GM19238 (cell line): ENCODE measurements around the gene TPP2.

ENCODE experiments used
- DNase-seq: peaks from one replicate; pipeline ENCODE4 v3.0.0; 2011; ENCODE audit warnings: low spot score; ENCODE audit not compliant: insufficient read length

Gene TPP2

GRCh38 chr13:102721800-102722231, 125.0 kb downstream of the TPP2 start:
- no peak for DNase-seq

- no peak for DNase-seq
These were observed 128.1 kb downstream of the TPP2 start for GRCh38 chr13:102724923-102725322.

GRCh38 chr13:102726430-102726829, 129.6 kb downstream of the TPP2 start:
- no peak for DNase-seq
